ENCODE results near the gene ULK4.

GRCh38 chr3:41985018-41985417 is 23.1 kb upstream of the ULK4 start:
- TF ChIP-seq CTCF (conservative IDR thresholded peaks at IDR 0.05; ENCODE audit: low read length) (no peak), EZH2phosphoT487 (IDR thresholded peaks at IDR 0.05; ENCODE audit: borderline replicate concordance) (no peak)
